Thoracic aorta endothelial cell (primary cell): ENCODE results near the gene WDR41. TPM values are rescaled to one million over a fixed set of nuclear protein-coding genes. Genes with fewer than 3 reads are reported as not detected.

Source experiments
- total RNA-seq: library from RNA; depleted of rRNA; stranded (reverse); fragments of >200 nt; gene quantifications from 2 replicates; pipeline ENCODE4 v1.2.3, GENCODE V29; 2012

The WDR41 gene
- total RNA-seq, result 70.0 and 93.6 TPM in 2 replicates

GRCh38 chr5:77491783-77492652 is at the start of gene WDR41:
Gene WDR41 (minus strand): TSS chr5:77492316. CDS start chr5:77492220, 96 bp downstream.

Other genes starting within 250 kb of the WDR41 start
- gene OTP, start 146.4 kb upstream of the WDR41 start, total RNA-seq, result not detected in 2 replicates